Measurements from ENCODE around the gene BMPR1A.

Gene BMPR1A

DNA sequence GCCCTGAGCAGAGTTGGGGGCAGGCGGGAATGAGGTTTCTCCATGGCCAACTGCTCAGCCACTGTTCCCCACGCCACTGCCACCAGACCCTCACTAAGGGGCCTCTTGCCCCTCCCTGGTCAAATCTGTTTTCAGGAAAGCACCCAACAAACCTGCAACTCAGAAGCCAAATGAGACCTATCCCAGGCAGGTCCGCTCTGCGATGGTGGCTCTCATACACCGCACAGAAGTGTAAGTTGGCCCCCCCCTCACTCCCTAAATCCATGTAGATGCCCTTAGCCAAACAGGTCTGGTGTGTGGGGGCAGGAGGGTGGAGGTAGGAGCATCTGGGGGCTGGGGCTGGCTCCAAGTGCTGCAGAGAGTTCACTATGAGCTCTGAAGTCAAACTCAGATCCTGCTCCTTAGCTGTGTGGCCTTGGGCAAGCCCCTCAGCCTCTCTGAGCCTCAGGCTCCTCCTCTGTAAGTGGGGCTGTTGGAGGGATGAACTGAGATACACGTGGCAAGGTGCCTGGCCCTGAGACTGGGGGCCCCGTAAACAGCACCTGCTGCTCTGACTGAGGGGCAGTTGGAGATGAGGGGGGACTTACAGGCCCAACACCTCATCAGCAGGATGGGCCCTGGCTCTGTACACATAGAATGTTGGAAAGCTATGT is 199.9 kb downstream of the BMPR1A start:
- no peak for ATAC-seq
- TF ChIP-seq BACH2 (CRISPR knock-in tag; IDR thresholded peaks at IDR 0.05; ENCODE audit: borderline replicate concordance): no peak
- TF ChIP-seq ZFP30 (CRISPR knock-in tag; IDR thresholded peaks at IDR 0.05): no peak
- no peak for TF ChIP-seq ZNF565 (CRISPR knock-in tag; conservative IDR thresholded peaks at IDR 0.05; ENCODE audit: low read depth)
- no peak for TF ChIP-seq TSHZ2 (CRISPR knock-in tag; IDR thresholded peaks at IDR 0.05)
- no peak for TF ChIP-seq ZNF8 (CRISPR knock-in tag; IDR thresholded peaks at IDR 0.05)
- no peak for TF ChIP-seq POU6F1 (CRISPR knock-in tag; IDR thresholded peaks at IDR 0.05; ENCODE audit: borderline replicate concordance, low read depth)
- TF ChIP-seq ISL1 (CRISPR knock-in tag; IDR thresholded peaks at IDR 0.05): no peak
- TF ChIP-seq ARNTL (CRISPR knock-in tag; IDR thresholded peaks at IDR 0.05; ENCODE audit: borderline replicate concordance, low read depth): no peak
- no peak for TF ChIP-seq ZC3H10 (CRISPR knock-in tag; IDR thresholded peaks at IDR 0.05)

DNA sequence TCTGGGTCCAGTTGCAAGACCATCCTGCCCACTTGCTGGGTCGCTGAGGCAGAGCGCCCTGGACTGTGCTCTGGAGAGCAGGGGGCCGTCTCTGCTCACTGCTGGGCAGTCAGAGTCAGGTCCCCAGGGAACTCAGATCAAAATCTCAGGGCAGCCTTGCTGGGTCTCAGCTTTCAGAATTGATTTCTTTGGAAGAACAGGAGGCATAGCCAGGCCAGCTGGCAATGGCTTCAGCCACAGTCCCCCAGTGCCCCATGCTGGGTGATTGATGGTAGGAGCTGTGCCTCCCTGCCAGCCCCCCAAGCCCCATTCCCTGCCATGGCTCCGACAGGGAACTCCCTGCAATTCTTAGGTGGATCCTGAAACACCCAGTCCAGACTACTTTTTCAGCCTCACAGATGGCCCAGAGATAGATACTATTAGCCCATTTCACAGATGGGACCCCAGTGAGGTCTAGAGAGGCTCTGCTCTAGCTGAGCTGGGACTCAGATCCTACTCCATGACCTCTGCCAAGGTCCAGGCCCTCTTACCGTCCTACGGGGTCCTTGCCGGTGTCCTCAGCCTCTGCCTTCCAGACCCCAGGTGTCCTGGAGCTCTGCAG is 200.5 kb downstream of the BMPR1A start:
- ATAC-seq: no peak
- TF ChIP-seq ZNF8 (CRISPR knock-in tag; IDR thresholded peaks at IDR 0.05) (no peak), ZNF70 (CRISPR knock-in tag; IDR thresholded peaks at IDR 0.05) (no peak)

DNA sequence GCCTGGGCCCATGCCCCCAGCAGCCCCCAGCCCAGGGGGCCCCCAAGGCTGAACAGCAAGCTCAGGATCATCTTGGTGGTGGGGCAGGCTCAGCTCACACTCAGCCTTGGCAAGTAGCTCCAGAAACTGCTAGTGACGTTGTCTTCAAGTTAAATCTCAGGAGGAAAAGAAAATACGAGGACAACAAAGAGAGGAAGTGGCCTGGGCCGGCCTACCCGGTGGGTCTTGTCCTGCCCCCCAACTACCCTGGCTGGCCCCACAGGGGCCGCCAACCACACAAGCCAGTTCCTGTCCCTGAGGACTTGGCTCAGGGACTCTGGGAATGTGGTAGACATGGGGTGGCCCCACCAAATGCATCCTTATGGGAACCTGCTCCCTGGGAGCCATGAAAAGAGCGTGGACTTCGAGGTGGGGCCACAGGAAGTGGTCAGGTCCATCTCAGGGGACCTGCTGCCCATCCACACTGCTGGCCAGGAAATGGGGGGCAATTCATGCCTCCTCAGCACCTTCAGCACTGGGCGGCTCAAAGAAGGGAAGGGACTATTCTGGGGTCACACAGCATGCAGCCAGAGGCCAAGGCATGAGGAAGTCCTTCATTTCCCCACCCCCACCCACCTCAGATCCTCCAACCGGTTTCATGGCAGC is 201.2 kb downstream of the BMPR1A start, which contains the start of gene MMRN2:
TSS of gene MMRN2 (minus strand) at position 145 of the 645 bp plus-strand sequence. CDS start at position 71, 74 bp downstream.
- TF ChIP-seq ESRRG (CRISPR knock-in tag; IDR thresholded peaks at IDR 0.05) (no peak), ZFP3 (CRISPR knock-in tag; IDR thresholded peaks at IDR 0.05) (no peak), BACH2 (CRISPR knock-in tag; IDR thresholded peaks at IDR 0.05; ENCODE audit: borderline replicate concordance) (no peak), ZFP30 (CRISPR knock-in tag; IDR thresholded peaks at IDR 0.05) (no peak), POU6F1 (CRISPR knock-in tag; IDR thresholded peaks at IDR 0.05; ENCODE audit: borderline replicate concordance, low read depth) (no peak), ZNF8 (CRISPR knock-in tag; IDR thresholded peaks at IDR 0.05) (no peak), GLIS3 (CRISPR knock-in tag; IDR thresholded peaks at IDR 0.05) (no peak), OSR1 (CRISPR knock-in tag; IDR thresholded peaks at IDR 0.05) (no peak), ZC3H10 (CRISPR knock-in tag; IDR thresholded peaks at IDR 0.05) (no peak), TSHZ2 (CRISPR knock-in tag; IDR thresholded peaks at IDR 0.05) (no peak), TOX (CRISPR knock-in tag; IDR thresholded peaks at IDR 0.05; ENCODE audit: borderline replicate concordance) (no peak), TCF4 (CRISPR knock-in tag; IDR thresholded peaks at IDR 0.05; ENCODE audit: borderline replicate concordance) (no peak), SNAI2 (CRISPR knock-in tag; IDR thresholded peaks at IDR 0.05) (no peak), ISL1 (CRISPR knock-in tag; IDR thresholded peaks at IDR 0.05) (no peak), PPARA (CRISPR knock-in tag; IDR thresholded peaks at IDR 0.05; ENCODE audit: borderline replicate concordance) (no peak), ARNTL (CRISPR knock-in tag; IDR thresholded peaks at IDR 0.05; ENCODE audit: borderline replicate concordance, low read depth) (no peak)
- TF ChIP-seq, protein P1, sequence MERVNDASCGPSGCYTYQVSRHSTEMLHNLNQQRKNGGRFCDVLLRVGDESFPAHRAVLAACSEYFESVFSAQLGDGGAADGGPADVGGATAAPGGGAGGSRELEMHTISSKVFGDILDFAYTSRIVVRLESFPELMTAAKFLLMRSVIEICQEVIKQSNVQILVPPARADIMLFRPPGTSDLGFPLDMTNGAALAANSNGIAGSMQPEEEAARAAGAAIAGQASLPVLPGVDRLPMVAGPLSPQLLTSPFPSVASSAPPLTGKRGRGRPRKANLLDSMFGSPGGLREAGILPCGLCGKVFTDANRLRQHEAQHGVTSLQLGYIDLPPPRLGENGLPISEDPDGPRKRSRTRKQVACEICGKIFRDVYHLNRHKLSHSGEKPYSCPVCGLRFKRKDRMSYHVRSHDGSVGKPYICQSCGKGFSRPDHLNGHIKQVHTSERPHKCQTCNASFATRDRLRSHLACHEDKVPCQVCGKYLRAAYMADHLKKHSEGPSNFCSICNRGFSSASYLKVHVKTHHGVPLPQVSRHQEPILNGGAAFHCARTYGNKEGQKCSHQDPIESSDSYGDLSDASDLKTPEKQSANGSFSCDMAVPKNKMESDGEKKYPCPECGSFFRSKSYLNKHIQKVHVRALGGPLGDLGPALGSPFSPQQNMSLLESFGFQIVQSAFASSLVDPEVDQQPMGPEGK (CRISPR knock-in tag; IDR thresholded peaks at IDR 0.05; ENCODE audit: borderline replicate concordance): no peak
- no peak for ATAC-seq

All from SK-N-SH treated with all-trans-retinoic acid at 6 μM for 48 hours (cell line).